Muscle layer of colon (tissue), 2 donors: ENCODE data around the gene FBRSL1.
"Not testable (repeated sequence)": the region's sequence is repeated elsewhere in the genome, so short reads cannot be mapped to it uniquely, and the experiment has no call there.

Source experiments
- H3K27ac ChIP-seq: one replicate; pipeline ENCODE4 v1.7.0; 2013; ENCODE audit warnings: low read depth, mild to moderate bottlenecking, low read length, moderate library complexity
- H3K27me3 ChIP-seq, 2 donors: one replicate each; pipeline ENCODE4 v1.7.0; 2013; ENCODE audit warnings: low read length in 2 of 2, mild to moderate bottlenecking in 2 of 2; ENCODE audit not compliant: insufficient read depth in 2 of 2, control insufficient read depth in 1 of 2
- H3K36me3 ChIP-seq: one replicate; pipeline ENCODE4 v1.7.0; 2013; ENCODE audit warnings: mild to moderate bottlenecking, low read length; ENCODE audit not compliant: insufficient read depth
- H3K4me1 ChIP-seq: one replicate; pipeline ENCODE4 v1.7.0; 2013; ENCODE audit warnings: mild to moderate bottlenecking, low read length; ENCODE audit not compliant: insufficient read depth
- H3K4me3 ChIP-seq, 2 donors: one replicate each; pipeline ENCODE4 v1.7.0; 2013; ENCODE audit warnings: low read length in 2 of 2, low read depth in 1 of 2, mild to moderate bottlenecking in 1 of 2, moderate library complexity in 1 of 2
- H3K9ac ChIP-seq: one replicate; pipeline ENCODE4 v1.7.0; 2013; ENCODE audit warnings: low read length
- H3K9me3 ChIP-seq: one replicate; pipeline ENCODE4 v1.7.0; 2013; ENCODE audit warnings: mild to moderate bottlenecking, low read length
- donor health status: abdominal sarcoma.
- donor health status: Adenocarcinoma of cecum.

Gene FBRSL1

DNA sequence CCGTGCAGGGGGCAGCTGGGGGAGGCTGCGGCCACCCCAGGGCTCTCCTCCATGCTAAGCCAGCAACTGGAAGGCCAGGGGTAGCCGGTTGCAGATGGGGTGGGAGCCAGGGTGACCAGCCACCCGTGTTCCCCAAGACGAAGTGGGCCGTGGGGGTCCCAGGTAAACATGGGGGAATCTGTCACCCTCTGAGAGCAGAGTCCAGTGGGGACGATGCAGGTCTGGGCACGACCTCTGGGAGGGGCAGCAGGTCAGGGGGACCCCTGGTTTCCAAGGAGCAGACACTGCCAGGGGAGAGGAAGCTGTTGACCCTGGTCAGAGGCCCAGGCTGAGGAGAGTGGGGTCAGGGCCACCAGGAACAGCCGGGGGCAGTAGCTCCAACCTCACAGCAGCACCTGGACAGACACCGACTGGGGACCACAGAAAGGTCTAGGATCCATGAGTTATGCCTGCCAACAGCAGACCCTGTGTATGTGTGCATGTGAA is 35.0 kb upstream of the FBRSL1 start:
- Histone ChIP-seq H3K4me1 (no peaks in the 10 kb centered on the region), H3K36me3 (no peaks in the 10 kb centered on the region), H3K4me3 (no peak overlapping the region), H3K27ac (no peak overlapping the region), H3K9me3 (no peaks in the 10 kb centered on the region), H3K27me3 (peaks cover 0 to 22% of the 10 kb centered on the region in 2 donors), H3K9ac (no peak overlapping the region)

DNA sequence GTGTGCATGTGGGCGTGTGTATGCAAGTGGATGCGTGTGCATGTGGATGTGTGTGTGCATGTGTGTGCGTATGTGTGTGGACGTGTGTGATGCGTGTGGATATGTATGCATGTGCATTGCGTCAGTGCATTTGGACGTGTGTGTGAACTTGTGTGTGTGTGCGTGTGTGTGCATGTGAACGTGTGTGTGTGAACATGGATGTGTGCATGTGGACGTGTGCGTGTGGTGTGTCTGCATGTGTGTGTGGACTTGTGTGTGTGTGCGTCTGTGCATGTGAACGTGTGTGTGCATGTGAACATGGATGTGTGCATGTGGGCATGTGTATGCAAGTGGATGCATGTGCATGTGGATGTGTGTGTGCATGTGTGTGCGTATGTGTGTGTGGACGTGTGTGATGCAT is 34.4 kb upstream of the FBRSL1 start:
- Histone ChIP-seq H3K27me3 (peaks cover 0 to 22% of the 10 kb centered on the region in 2 donors), H3K4me3 (no peak overlapping the region), H3K27ac (no peak overlapping the region), H3K36me3 (no peaks in the 10 kb centered on the region), H3K9ac (no peak overlapping the region), H3K4me1 (no peaks in the 10 kb centered on the region), H3K9me3 (no peaks in the 10 kb centered on the region)

DNA sequence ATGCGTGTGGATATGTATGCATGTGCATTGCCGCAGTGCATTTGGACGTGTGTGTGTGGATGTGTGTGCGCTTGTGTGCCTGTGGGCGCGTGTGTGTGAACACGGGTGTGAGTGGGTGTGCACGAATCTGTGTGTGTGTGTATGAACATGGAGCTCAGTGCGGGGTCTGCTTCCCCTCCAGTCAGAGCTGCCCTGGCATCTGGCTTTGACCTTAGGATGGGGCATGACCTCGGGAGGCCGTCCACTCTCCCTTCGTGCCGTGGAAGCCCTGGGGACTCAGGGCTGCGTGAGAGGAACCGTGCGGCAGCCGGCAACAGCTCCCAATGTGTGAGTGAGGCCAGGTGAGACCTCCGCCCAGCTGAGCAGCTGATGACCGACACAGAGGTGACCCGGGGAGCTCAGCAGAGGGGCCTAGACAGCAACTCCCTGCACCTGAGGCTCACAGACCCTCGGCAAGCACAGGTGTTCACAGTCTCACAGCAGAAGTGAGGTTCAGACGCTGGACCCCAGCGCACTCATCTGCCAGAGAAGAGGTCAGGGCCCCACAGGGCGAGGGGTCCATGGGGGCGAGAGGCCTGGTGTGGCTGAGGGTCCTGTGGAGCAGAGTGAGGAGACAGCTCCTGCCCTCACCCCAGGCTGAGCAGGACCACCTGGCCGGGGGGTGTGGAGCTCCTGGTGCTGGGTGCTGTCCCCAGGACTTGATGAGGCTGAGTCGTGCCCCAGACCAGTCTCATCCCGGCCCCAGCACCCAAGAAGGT is 33.6 kb upstream of the FBRSL1 start:
- Histone ChIP-seq H3K9me3 (no peaks in the 10 kb centered on the region), H3K36me3 (no peaks in the 10 kb centered on the region), H3K4me3 (no peak overlapping the region), H3K9ac (no peak overlapping the region), H3K4me1 (no peaks in the 10 kb centered on the region), H3K27ac (no peak overlapping the region), H3K27me3 (peaks cover 0 to 15% of the 10 kb centered on the region in 2 donors)

GRCh38 chr12:132456944-132457495 is 32.9 kb upstream of the FBRSL1 start:
- Histone ChIP-seq H3K36me3 (no peaks in the 10 kb centered on the region), H3K9me3 (no peaks in the 10 kb centered on the region), H3K4me1 (no peaks in the 10 kb centered on the region), H3K27ac (no peak overlapping the region), H3K27me3 (peaks cover 0 to 13% of the 10 kb centered on the region in 2 donors), H3K9ac (no peak overlapping the region), H3K4me3 (no peak overlapping the region)

DNA sequence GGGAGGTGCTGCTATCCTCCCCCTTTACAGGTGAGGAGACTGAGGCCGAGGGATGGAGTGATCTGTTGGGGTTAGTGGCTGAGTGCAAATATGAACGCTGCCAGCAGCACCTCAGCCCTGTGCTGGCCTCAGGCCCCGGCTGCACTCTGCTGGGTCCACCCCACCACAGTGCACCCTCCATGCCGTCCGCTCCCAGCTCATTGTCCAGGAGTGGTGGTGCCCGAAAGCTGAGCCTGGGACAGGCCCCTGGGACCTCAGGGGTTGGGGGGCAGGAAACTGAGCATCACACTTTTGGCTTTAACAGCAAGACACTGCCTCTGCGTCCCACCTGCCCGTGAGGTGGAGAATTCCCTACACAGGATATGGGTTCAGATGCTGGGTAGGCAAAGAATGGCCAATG is 31.5 kb upstream of the FBRSL1 start:
- H3K9me3 ChIP-seq = no peaks in the 10 kb centered on the region
- H3K9ac ChIP-seq = no peak overlapping the region
- H3K36me3 ChIP-seq = no peaks in the 10 kb centered on the region
- no peak overlapping the region for H3K4me3 ChIP-seq
- H3K27me3 ChIP-seq = peaks cover 0 to 13% of the 10 kb centered on the region in 2 donors
- H3K27ac ChIP-seq = no peak overlapping the region
- no peaks in the 10 kb centered on the region for H3K4me1 ChIP-seq

- Histone ChIP-seq H3K27ac (no peak overlapping the region), H3K4me3 (no peak overlapping the region), H3K27me3 (peaks cover 0 to 13% of the 10 kb centered on the region in 2 donors), H3K36me3 (no peaks in the 10 kb centered on the region), H3K9me3 (no peaks in the 10 kb centered on the region), H3K4me1 (no peaks in the 10 kb centered on the region), H3K9ac (no peak overlapping the region)
These were observed 30.9 kb upstream of the FBRSL1 start for GRCh38 chr12:132458846-132459641.

- no peaks in the 10 kb centered on the region for H3K36me3 ChIP-seq
- H3K4me1 ChIP-seq = no peaks in the 10 kb centered on the region
- H3K4me3 ChIP-seq = no peak overlapping the region
- peaks cover 0 to 17% of the 10 kb centered on the region in 2 donors for H3K27me3 ChIP-seq
- H3K9me3 ChIP-seq = no peaks in the 10 kb centered on the region
- no peak overlapping the region for H3K9ac ChIP-seq
- H3K27ac ChIP-seq = no peak overlapping the region
These were observed 29.4 kb upstream of the FBRSL1 start for GRCh38 chr12:132460571-132460970.

- H3K36me3 ChIP-seq = no peaks in the 10 kb centered on the region
- H3K9me3 ChIP-seq = no peaks in the 10 kb centered on the region
- H3K27me3 ChIP-seq = peaks cover 0 to 26% of the 10 kb centered on the region in 2 donors
- no peak overlapping the region for H3K4me3 ChIP-seq
- no peak overlapping the region for H3K9ac ChIP-seq
- no peaks in the 10 kb centered on the region for H3K4me1 ChIP-seq
- no peak overlapping the region for H3K27ac ChIP-seq
These were observed 28.4 kb upstream of the FBRSL1 start for GRCh38 chr12:132461526-132461925.

DNA sequence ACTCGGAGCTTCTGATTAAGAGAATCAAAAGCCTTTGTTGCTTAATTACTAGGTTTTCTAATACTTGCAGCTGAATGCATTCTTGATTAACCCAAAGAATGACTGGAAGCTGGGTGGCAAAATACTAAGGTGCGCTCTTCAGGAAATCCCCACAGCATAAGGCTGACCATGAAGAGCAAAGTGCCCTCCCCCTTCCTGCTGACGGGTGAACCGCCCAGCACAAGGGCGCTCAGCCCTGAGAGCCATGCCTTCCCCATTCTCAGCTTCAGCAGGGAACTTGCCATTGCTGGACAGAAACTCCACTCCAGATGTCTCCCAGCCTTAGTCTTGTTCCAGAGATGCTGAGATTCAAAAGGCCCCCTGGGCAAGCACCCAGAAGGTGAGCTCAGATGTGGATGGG is 27.2 kb upstream of the FBRSL1 start:
- no peak overlapping the region for H3K27ac ChIP-seq
- no peaks in the 10 kb centered on the region for H3K4me1 ChIP-seq
- no peak overlapping the region for H3K9ac ChIP-seq
- peaks cover 4 to 32% of the 10 kb centered on the region in 2 donors for H3K27me3 ChIP-seq
- no peak overlapping the region for H3K4me3 ChIP-seq
- no peaks in the 10 kb centered on the region for H3K36me3 ChIP-seq
- H3K9me3 ChIP-seq = no peaks in the 10 kb centered on the region

GRCh38 chr12:132463284-132463924 is 26.5 kb upstream of the FBRSL1 start:
- H3K36me3 ChIP-seq, H3K27ac ChIP-seq, H3K9ac ChIP-seq, H3K9me3 ChIP-seq, H3K4me3 ChIP-seq, H3K4me1 ChIP-seq: not testable (repeated sequence)
- peaks cover 4 to 32% of the 10 kb centered on the region in 2 donors for H3K27me3 ChIP-seq

- not testable (repeated sequence) for H3K4me3 ChIP-seq, H3K4me1 ChIP-seq, H3K9ac ChIP-seq, H3K36me3 ChIP-seq, H3K27ac ChIP-seq, H3K9me3 ChIP-seq
- H3K27me3 ChIP-seq = peaks cover 4 to 28% of the 10 kb centered on the region in 2 donors
These were observed 25.6 kb upstream of the FBRSL1 start for GRCh38 chr12:132464304-132464703.
